ENCODE results near the gene FOXN1. TPM values are rescaled to one million over a fixed set of nuclear protein-coding genes. Genes with fewer than 3 reads are reported as not detected.

The FOXN1 gene
- total and polyA plus RNA-seq, 12 donors: not detected

- intact Hi-C loops (cut with DNase I): loop anchor here in 6 of 10 donors (5.0 to 10.0 kb wide), 5 partner anchors 39 to 119 kb away; partner anchors contain the start of gene RSKR (in 2 of the 6)
- 44 to 48% methylated on average over 7 to 9 of the region's 9 CpGs for WGBS, 2 donors
- DNase-seq (no peak), ATAC-seq (no peak)
- Histone ChIP-seq H3K4me3 (no peak overlapping the region), H3K27ac (no peak overlapping the region), H3K27me3 (peaks cover 0 to 21% (median 0%) of the 10 kb centered on the region in 7 donors), H3K4me1 (peaks cover 0 to 15% (median 0%) of the 10 kb centered on the region in 9 donors), H3K36me3 (no peaks in the 10 kb centered on the region), H3K9me3 (no peaks in the 10 kb centered on the region)
- TF ChIP-seq CTCF (IDR thresholded peaks at IDR 0.05): no peak
Observed at GRCh38 chr17:28497931-28498330, 8.2 kb upstream of the FOXN1 start.

DNA sequence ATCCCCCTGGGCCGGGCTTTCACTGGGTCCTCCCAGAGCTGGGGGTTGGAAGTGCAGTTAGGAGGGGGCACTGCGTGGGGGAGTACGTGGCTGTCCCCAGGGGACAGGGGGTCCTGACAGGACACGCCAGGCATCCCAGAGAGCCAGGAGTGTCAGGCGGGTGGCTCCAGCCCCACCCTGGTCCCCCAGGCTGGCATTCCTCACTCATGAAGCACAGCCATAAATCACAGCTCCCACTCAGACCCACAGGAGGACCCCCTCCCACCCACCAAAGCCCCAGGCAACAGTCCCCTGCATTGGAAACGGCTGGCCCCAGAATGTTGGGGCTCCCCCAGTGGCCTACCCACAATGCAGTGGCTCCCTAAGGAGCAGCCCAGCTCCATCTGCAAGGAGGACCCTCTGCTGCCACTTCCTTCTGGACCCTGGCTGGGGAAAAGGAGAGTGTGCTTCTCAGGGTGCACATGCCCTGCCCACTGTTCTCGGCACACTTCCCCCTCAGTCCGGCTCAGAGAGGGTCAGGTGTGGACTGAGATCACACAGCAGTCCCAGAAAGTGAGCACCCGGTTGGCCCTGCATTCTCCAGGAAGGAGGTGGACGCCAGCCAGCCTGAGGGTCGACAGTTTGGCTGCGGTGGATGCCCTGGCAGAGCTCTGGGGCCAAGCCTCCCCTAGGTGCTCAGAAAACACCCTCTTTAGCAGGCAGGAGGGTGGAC, 7.3 kb upstream of the FOXN1 start:
- no peaks in the 10 kb centered on the region for H3K9me3 ChIP-seq
- TF ChIP-seq CTCF (IDR thresholded peaks at IDR 0.05): no peak
- H3K36me3 ChIP-seq: no peaks in the 10 kb centered on the region
- H3K4me1 ChIP-seq: peaks cover 0 to 15% (median 0%) of the 10 kb centered on the region in 9 donors
- intact Hi-C loops (cut with DNase I): loop anchor here in 6 of 10 donors (5.0 to 10.0 kb wide), 5 partner anchors 38 to 118 kb away; partner anchors contain the start of gene RSKR (in 2 of the 6)
- WGBS, 2 donors: 55 to 68% methylated on average over 12 of the region's 12 CpGs
- H3K4me3 ChIP-seq: no peak overlapping the region
- H3K27ac ChIP-seq: no peak overlapping the region
- ATAC-seq: no peak
- peaks cover 0 to 16% (median 0%) of the 10 kb centered on the region in 7 donors for H3K27me3 ChIP-seq
- no peak for DNase-seq

DNA sequence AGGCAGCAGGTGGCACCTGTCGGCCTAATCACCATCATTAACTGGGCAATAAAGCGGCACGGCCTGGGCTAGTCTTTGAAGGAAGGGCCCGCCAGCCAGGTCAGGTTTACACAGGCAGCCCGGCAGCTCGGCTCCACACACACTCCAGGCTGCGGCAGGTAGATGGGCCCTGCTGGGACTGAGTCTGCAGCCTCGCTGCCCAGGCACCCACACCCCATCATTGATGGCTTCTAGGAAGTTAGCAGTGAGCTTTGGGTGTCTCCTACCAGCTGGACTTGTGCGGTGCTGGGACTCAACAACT, 6.8 kb upstream of the FOXN1 start:
- WGBS, 2 donors: 89 to 92% methylated on average over 9 of the region's 9 CpGs
- H3K9me3 ChIP-seq: no peaks in the 10 kb centered on the region
- no peak for TF ChIP-seq CTCF (IDR thresholded peaks at IDR 0.05)
- no peak for DNase-seq
- ATAC-seq: no peak
- intact Hi-C loops (cut with DNase I): loop anchor here in 6 of 10 donors (5.0 to 10.0 kb wide), 5 partner anchors 38 to 118 kb away; partner anchors contain the start of gene RSKR (in 2 of the 6)
- peaks cover 0 to 15% (median 0%) of the 10 kb centered on the region in 9 donors for H3K4me1 ChIP-seq
- H3K36me3 ChIP-seq: no peaks in the 10 kb centered on the region
- no peak overlapping the region for H3K4me3 ChIP-seq
- peaks cover 0 to 18% (median 0%) of the 10 kb centered on the region in 7 donors for H3K27me3 ChIP-seq
- H3K27ac ChIP-seq: no peak overlapping the region

DNA sequence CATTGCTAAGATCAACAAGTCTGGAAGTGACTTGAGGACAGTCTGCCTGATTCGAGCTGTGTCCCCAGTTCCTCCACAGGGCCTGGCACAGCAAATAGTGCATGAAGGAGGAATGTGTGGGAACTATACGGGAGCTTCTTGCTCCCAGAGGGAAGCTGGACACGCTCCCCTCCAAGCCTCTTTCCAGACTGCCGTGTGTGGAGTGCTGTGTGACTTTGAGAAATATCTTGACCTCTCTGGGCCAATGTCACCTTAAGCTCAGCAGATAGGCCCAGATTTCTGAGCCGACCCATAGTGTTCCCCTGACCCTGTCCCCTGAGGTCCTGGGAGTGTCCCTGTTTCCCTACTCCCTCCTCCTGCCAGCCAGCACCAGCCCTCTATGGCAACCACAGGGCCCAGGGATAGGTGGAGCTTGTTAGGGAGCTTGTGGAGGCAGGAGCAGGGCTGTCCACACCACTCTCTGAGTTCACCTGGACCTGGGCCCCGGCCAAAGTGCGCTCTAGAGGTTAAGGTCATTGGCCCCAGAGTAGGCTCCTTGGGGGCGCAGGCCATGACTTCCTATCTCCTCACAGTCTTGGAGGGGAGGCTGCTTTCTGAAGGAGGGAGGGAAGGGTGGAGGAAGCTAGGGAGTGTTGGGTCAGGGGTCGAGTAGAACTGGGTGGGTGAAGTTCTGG, 6.3 kb upstream of the FOXN1 start:
- intact Hi-C loops (cut with DNase I): loop anchor here in 6 of 10 donors (5.0 to 10.0 kb wide), 5 partner anchors 37 to 117 kb away; partner anchors contain the start of gene RSKR (in 2 of the 6)
- peaks cover 0 to 15% (median 0%) of the 10 kb centered on the region in 9 donors for H3K4me1 ChIP-seq
- DNase-seq: no peak
- 71 to 77% methylated on average over 9 of the region's 9 CpGs for WGBS, 2 donors
- H3K27me3 ChIP-seq: peaks cover 0 to 22% (median 0%) of the 10 kb centered on the region in 7 donors
- no peak overlapping the region for H3K4me3 ChIP-seq
- no peak overlapping the region for H3K27ac ChIP-seq
- ATAC-seq: no peak
- no peaks in the 10 kb centered on the region for H3K36me3 ChIP-seq
- no peaks in the 10 kb centered on the region for H3K9me3 ChIP-seq
- TF ChIP-seq CTCF (IDR thresholded peaks at IDR 0.05): no peak
